Transverse colon (tissue), 4 donors: ENCODE measurements around the gene ARID3A.

Experiments used
- EP300 ChIP-seq: sonication (generic); formaldehyde crosslinking; IDR thresholded peaks from one replicate; pipeline ENCODE4 v1.6.1; 2017; ENCODE audit warnings: antibody characterized with exemption, low read depth
- POLR2A ChIP-seq: fragments of 450-650 bp; IDR thresholded peaks from one replicate; pipeline ENCODE4 v1.6.1; 2016; ENCODE audit warnings: antibody characterized with exemption, mild to moderate bottlenecking, moderate library complexity
- POLR2AphosphoS5 ChIP-seq, 3 donors: sonication (generic); formaldehyde crosslinking; IDR thresholded peaks; one replicate each; pipeline ENCODE4 v1.6.1; 2016; ENCODE audit warnings: antibody characterized with exemption in 3 of 3
- TF ChIP-seq, protein P1 (sequence below), 5 experiments: fragments of 200-600 bp in 3 of 5; fragments of 450-650 bp in 2 of 5; sonication (generic) in 3 of 5; IDR thresholded peaks; 1 replicate in 2 of 5; 2 replicates in 3 of 5; pipeline ENCODE4 v1.5.1; 2016 to 2017; ENCODE audit warnings: antibody characterized with exemption in 5 of 5, inconsistent platforms in 3 of 5, mild to moderate bottlenecking in 2 of 5, moderate library complexity in 1 of 5

DNA sequence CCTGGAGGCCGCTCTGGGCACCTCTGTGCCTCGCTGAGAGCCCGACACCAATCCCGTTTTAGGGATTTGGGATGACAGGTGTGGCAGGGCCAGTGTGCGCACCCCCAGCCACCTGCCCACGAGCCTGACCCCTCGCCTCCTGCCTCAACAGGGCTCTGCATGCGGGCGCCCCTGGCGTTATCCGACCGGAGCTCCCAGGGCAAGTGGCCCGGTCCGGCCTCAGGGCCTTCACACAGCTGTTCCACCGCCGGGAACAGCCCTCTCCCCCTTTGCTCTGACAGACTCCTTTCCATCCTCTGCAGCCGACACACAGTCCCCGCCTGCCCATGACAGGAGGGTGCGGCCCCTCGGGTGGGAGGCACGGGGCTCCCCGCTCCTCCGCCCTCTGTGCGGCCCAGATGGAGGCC lies 51.2 kb downstream of the ARID3A start:
- TF ChIP-seq, protein P1, sequence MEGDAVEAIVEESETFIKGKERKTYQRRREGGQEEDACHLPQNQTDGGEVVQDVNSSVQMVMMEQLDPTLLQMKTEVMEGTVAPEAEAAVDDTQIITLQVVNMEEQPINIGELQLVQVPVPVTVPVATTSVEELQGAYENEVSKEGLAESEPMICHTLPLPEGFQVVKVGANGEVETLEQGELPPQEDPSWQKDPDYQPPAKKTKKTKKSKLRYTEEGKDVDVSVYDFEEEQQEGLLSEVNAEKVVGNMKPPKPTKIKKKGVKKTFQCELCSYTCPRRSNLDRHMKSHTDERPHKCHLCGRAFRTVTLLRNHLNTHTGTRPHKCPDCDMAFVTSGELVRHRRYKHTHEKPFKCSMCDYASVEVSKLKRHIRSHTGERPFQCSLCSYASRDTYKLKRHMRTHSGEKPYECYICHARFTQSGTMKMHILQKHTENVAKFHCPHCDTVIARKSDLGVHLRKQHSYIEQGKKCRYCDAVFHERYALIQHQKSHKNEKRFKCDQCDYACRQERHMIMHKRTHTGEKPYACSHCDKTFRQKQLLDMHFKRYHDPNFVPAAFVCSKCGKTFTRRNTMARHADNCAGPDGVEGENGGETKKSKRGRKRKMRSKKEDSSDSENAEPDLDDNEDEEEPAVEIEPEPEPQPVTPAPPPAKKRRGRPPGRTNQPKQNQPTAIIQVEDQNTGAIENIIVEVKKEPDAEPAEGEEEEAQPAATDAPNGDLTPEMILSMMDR (IDR thresholded peaks at IDR 0.05) = no peak
- TF ChIP-seq POLR2AphosphoS5 (IDR thresholded peaks at IDR 0.05) (no peak), POLR2A (no peak), EP300 (no peak)
